ENCODE data around the gene IPO7. TPM values are rescaled to one million over a fixed set of nuclear protein-coding genes. Genes with fewer than 3 reads are reported as not detected.

Gene IPO7
- total RNA-seq, 2 donors from 2014 or later, result 90.6 to 188 TPM

DNA sequence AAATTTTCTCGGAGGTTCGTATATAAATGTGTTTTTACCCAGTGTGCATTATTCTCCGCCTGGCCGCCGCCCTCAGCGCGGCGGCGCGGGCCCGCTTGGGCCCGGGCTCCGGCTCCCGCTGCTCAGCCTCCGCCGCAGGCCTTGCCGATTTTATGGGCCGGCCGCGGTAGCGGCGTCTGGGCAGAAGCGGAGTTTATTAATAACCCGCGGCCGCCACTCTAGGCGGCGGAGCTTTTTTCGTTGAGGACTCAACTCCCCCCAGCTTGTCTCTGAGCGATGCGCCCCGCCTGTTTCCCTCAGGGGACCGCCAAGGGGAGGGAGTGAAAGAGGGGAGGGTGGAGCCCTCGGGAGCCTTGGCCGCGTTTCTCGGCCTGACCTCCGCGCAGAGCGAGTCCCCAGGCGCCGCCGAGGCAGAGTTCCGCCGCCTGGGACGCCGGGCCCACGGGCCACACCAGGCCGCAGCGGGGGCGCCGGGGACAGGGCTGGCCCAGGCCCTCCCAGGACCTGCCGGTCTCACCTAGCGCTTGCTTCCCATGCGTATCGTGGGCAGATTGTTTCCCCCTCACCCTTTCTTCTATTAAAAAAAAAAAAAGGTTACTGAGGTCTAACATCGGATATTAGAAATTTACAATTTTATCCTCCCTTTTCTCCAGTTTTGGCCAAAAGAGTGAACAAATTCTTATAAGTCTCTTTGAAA lies 76.8 kb downstream of the IPO7 start:
- Histone ChIP-seq H3K27ac (peak overlapping the region; percentile 99 to 100), H3K9me3 (no peaks in the 10 kb centered on the region), H3K4me3 (peak overlapping the region; percentile 85), H3K27me3 (replicated peaks; ENCODE audit: insufficient read depth) (no peaks in the 10 kb centered on the region), H3K4me1 (ENCODE audit: control insufficient read depth in 1 of 2, low read depth in 2 of 2) (peaks cover 6 to 21% of the 10 kb centered on the region in 2 donors), H3K36me3 (no peaks in the 10 kb centered on the region)
- DNase-seq (ENCODE audit: low spot score) (peak; percentile 61), ATAC-seq (ENCODE audit: insufficient number of reproducible peaks, low FRiP score, low read depth) (peak; percentile 69)
- TF ChIP-seq, protein P1, sequence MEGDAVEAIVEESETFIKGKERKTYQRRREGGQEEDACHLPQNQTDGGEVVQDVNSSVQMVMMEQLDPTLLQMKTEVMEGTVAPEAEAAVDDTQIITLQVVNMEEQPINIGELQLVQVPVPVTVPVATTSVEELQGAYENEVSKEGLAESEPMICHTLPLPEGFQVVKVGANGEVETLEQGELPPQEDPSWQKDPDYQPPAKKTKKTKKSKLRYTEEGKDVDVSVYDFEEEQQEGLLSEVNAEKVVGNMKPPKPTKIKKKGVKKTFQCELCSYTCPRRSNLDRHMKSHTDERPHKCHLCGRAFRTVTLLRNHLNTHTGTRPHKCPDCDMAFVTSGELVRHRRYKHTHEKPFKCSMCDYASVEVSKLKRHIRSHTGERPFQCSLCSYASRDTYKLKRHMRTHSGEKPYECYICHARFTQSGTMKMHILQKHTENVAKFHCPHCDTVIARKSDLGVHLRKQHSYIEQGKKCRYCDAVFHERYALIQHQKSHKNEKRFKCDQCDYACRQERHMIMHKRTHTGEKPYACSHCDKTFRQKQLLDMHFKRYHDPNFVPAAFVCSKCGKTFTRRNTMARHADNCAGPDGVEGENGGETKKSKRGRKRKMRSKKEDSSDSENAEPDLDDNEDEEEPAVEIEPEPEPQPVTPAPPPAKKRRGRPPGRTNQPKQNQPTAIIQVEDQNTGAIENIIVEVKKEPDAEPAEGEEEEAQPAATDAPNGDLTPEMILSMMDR (IDR thresholded peaks at IDR 0.05), result peak; percentile 11

DNA sequence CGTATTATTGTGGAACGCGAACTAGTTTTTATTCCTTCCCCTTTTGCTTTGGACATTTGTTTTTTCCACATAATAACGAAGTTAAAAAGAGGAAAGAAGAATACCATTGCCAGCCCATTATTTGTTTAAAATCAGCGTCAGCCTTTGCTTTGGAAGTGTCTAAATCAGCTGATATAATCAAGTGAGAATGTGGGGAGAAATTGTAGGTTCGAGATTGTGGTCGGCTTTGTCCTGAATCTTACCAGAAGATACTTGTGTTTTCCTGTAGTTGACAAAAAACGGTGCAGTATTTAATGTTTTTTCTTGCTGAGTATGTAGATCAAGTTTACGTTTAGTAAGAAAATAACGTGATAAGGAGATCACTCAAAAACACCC lies 77.3 kb downstream of the IPO7 start:
- H3K27ac ChIP-seq, result peak overlapping the region; percentile 99 to 100
- TF ChIP-seq, protein P1 (IDR thresholded peaks at IDR 0.05), result no peak
- DNase-seq (ENCODE audit: low spot score) (no peak), ATAC-seq (ENCODE audit: insufficient number of reproducible peaks, low FRiP score, low read depth) (no peak)
- no peaks in the 10 kb centered on the region for H3K9me3 ChIP-seq
- peak overlapping the region; percentile 85 for H3K4me3 ChIP-seq
- H3K36me3 ChIP-seq, result no peaks in the 10 kb centered on the region
- H3K4me1 ChIP-seq (ENCODE audit: control insufficient read depth in 1 of 2, low read depth in 2 of 2), result peaks cover 6 to 21% of the 10 kb centered on the region in 2 donors
- no peaks in the 10 kb centered on the region for H3K27me3 ChIP-seq (replicated peaks; ENCODE audit: insufficient read depth)

DNA sequence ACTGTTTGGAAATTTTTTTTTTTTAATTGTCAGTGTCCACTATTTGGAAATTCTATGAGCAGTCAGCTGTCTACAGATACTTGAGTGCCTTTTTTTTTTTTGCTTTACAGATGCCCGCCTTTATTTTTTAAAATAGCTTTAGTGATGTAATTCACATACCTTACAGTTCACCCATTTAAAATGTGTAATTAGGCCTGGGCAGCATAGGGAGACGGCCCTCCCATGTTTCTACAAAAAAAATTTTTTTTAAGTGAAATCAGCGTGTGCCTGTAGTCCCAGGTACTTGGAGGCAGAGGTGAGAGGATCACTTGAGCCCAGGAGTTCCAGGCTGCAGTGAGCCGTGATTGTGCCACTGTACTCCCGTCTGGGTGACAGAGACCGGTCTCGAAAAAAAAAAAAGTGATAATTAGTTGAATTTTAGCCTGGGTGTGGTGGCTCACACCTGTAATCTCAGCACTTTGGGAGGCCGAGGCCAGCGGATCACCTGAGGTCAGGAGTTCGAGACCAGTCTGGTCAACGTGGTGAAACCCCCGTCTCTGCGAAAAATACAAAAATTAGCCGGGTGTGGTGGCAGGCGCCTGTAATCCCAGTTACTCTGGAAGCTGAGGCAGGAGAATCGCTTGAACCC lies 77.8 kb downstream of the IPO7 start:
- TF ChIP-seq, protein P1 (IDR thresholded peaks at IDR 0.05), result no peak
- no peaks in the 10 kb centered on the region for H3K27me3 ChIP-seq (replicated peaks; ENCODE audit: insufficient read depth)
- H3K9me3 ChIP-seq, result no peaks in the 10 kb centered on the region
- peak overlapping the region; percentile 99 to 100 for H3K27ac ChIP-seq
- ATAC-seq (ENCODE audit: insufficient number of reproducible peaks, low FRiP score, low read depth) (no peak), DNase-seq (ENCODE audit: low spot score) (no peak)
- H3K4me3 ChIP-seq, result peak overlapping the region; percentile 85
- H3K4me1 ChIP-seq (ENCODE audit: control insufficient read depth in 1 of 2, low read depth in 2 of 2), result peaks cover 6 to 21% of the 10 kb centered on the region in 2 donors
- no peaks in the 10 kb centered on the region for H3K36me3 ChIP-seq

DNA sequence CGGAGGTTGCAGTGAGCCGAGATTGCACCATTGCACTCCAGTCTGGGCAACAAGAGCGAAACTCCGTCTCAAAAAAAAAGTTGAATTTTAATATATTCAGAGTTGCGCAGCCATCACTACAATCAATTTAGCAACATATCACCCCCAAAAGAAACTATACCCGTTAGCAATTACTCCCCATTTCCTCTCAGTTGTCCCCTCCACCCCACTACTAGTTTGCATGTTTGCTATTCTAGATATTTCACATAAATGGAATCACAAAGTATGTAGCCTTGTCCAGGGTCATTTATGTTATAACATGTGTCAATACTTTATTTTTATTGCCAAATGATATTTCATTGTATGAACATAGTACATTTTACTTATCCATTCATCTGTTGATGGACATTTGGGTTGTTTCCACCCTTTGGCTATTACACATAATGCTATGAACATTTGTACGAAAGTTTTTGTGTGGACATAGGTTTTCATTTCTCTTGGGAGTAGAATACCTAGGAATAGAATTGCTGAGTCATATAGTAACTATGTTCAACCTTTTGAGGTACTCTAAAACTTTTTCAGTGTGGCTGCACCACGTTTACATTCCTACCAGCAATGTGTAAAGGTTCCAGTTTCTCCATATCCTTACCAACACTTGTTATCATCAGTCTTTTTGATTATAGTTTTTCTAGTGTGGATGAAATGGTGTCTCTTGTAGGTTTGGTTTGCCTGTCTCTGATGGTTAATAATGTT lies 78.5 kb downstream of the IPO7 start:
- no peak for DNase-seq (ENCODE audit: low spot score)
- no peak for ATAC-seq (ENCODE audit: insufficient number of reproducible peaks, low FRiP score, low read depth)
- Histone ChIP-seq H3K4me3 (no peak overlapping the region), H3K36me3 (no peaks in the 10 kb centered on the region), H3K27ac (peak overlapping the region; percentile 99 to 100), H3K4me1 (ENCODE audit: control insufficient read depth in 1 of 2, low read depth in 2 of 2) (peaks cover 6 to 21% of the 10 kb centered on the region in 2 donors), H3K9me3 (no peaks in the 10 kb centered on the region), H3K27me3 (replicated peaks; ENCODE audit: insufficient read depth) (no peaks in the 10 kb centered on the region)
- TF ChIP-seq, protein P1 (IDR thresholded peaks at IDR 0.05), result no peak

DNA sequence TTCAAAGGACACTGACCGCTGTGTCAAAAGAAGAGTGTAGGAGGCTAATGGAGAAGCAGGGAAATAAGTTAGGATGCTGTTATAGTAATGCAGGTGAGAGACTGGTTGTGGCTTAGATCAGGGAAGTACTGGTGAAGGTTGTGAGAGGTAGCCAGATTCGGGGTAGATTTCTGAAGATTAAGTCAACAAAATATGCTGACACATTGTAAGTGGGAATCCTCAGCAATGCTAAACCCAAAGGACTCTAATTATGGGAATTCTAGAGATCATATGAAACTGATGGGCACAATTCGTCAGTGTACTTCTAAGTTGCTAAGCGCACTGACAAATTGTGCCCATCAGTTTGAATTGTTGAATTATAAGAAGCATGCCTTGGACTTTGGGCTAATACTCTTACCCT lies 86.3 kb downstream of the IPO7 start:
- H3K9me3 ChIP-seq, result no peaks in the 10 kb centered on the region
- DNase-seq (ENCODE audit: low spot score) (no peak), ATAC-seq (ENCODE audit: insufficient number of reproducible peaks, low FRiP score, low read depth) (no peak)
- no peaks in the 10 kb centered on the region for H3K4me1 ChIP-seq (ENCODE audit: control insufficient read depth in 1 of 2, low read depth in 2 of 2)
- H3K4me3 ChIP-seq, result no peak overlapping the region
- no peaks in the 10 kb centered on the region for H3K27me3 ChIP-seq (replicated peaks; ENCODE audit: insufficient read depth)
- TF ChIP-seq, protein P1 (IDR thresholded peaks at IDR 0.05), result no peak
- peaks cover 19% of the 10 kb centered on the region for H3K36me3 ChIP-seq
- H3K27ac ChIP-seq, result no peak overlapping the region
